IMR-90 (cell line): ENCODE data around the gene C20orf173. TPM values are rescaled to one million over a fixed set of nuclear protein-coding genes. Genes with fewer than 3 reads are reported as not detected.

Experiments
- ATAC-seq: fragments of 200-7000 bp; cut with Tn5 transposase; 2 replicates; pipeline ENCODE4 v1.9.1; 2020; ENCODE audit warnings: low read depth, mild to moderate bottlenecking, moderate library complexity
- BruUV-seq: library from RNA; stranded (reverse); fragments of 400-500 nt; replicated peaks from 2 replicates; lab custom pipeline; 2021; lab: Mats Ljungman, UMichigan
- CTCF ChIA-PET: fragments of 300-600 bp; formaldehyde crosslinking; extraction: SDS; loops from one replicate; lab custom pipeline; 2021; ENCODE audit warnings: antibody characterized with exemption; lab: Yijun Ruan, JAX
- POLR2A ChIA-PET: fragments of 300-600 bp; sonication (Branson Sonifier 250); formaldehyde crosslinking; loops from one replicate; lab custom pipeline; 2022; ENCODE audit warnings: antibody characterized with exemption; ENCODE audit not compliant: unreplicated experiment; lab: Charles Lee
- DNase-seq: peaks from one replicate; pipeline ENCODE4 v3.0.0; 2013
- H2AFZ ChIP-seq: replicated peaks from 2 replicates; pipeline ENCODE3; 2013; ENCODE audit warnings: low read length, mild to moderate bottlenecking; ENCODE audit not compliant: poor library complexity
- H2AK5ac ChIP-seq: 2 replicates; pipeline ENCODE4 v1.6.1; 2013; ENCODE audit warnings: low read depth, low read length, inconsistent platforms
- H2AK9ac ChIP-seq: replicated peaks from 2 replicates; pipeline ENCODE3; 2013; ENCODE audit warnings: mild to moderate bottlenecking, low read depth, low read length, moderate library complexity; ENCODE audit not compliant: poor library complexity
- H2BK120ac ChIP-seq: 2 replicates; pipeline ENCODE4 v1.6.1; 2013; ENCODE audit warnings: low read depth, low read length, inconsistent platforms
- H2BK15ac ChIP-seq: 3 replicates; pipeline ENCODE4 v1.6.1; 2013; ENCODE audit warnings: low read depth, low read length, inconsistent platforms
- H2BK20ac ChIP-seq: 2 replicates; pipeline ENCODE4 v1.6.1; 2013; ENCODE audit warnings: low read depth, mild to moderate bottlenecking, inconsistent platforms, low read length, moderate library complexity
- H2BK5ac ChIP-seq: 2 replicates; pipeline ENCODE4 v1.6.1; 2013; ENCODE audit warnings: mild to moderate bottlenecking, low read depth, low read length, inconsistent platforms; ENCODE audit not compliant: poor library complexity, severe bottlenecking
- H3K14ac ChIP-seq: replicated peaks from 2 replicates; pipeline ENCODE4 v1.6.1; 2013; ENCODE audit warnings: low read depth, low read length, inconsistent platforms
- H3K18ac ChIP-seq: 2 replicates; pipeline ENCODE4 v1.6.1; 2013; ENCODE audit warnings: low read depth, low read length, control low read depth
- H3K23ac ChIP-seq: 2 replicates; pipeline ENCODE4 v1.6.1; 2013; ENCODE audit warnings: low read depth, low read length, inconsistent platforms
- H3K27ac ChIP-seq: 2 replicates; pipeline ENCODE4 v1.5.1; 2013; ENCODE audit warnings: mild to moderate bottlenecking, control low read depth, low read length; ENCODE audit not compliant: insufficient read depth
- H3K27me3 ChIP-seq: 2 replicates; pipeline ENCODE4 v1.6.1; 2013; ENCODE audit warnings: low read length; ENCODE audit not compliant: control insufficient read depth, insufficient read depth
- H3K36me3 ChIP-seq: 2 replicates; pipeline ENCODE4 v1.6.1; 2013; ENCODE audit warnings: low read length, mixed read lengths; ENCODE audit not compliant: control insufficient read depth, insufficient read depth
- H3K4ac ChIP-seq: 2 replicates; pipeline ENCODE4 v1.6.1; 2013; ENCODE audit warnings: low read depth, low read length, inconsistent platforms
- H3K4me1 ChIP-seq: 2 replicates; pipeline ENCODE4 v1.6.1; 2013; ENCODE audit warnings: low read length, mixed read lengths; ENCODE audit not compliant: control insufficient read depth, insufficient read depth
- H3K4me2 ChIP-seq: 2 replicates; pipeline ENCODE4 v1.6.1; 2013; ENCODE audit warnings: low read depth, mild to moderate bottlenecking, control low read depth, low read length, moderate library complexity
- H3K4me3 ChIP-seq: 2 replicates; pipeline ENCODE4 v1.5.1; 2013; ENCODE audit warnings: low read depth, mild to moderate bottlenecking, control low read depth, low read length, moderate library complexity; ENCODE audit not compliant: insufficient read depth
- H3K56ac ChIP-seq: 2 replicates; pipeline ENCODE4 v1.6.1; 2013; ENCODE audit warnings: low read length, inconsistent platforms; ENCODE audit not compliant: insufficient read depth; ENCODE audit errors: extremely low read depth
- H3K79me1 ChIP-seq, 2 experiments: 2 replicates each; pipeline ENCODE4 v1.6.1; 2013; ENCODE audit warnings: low read length in 2 of 2, inconsistent platforms in 1 of 2, low read depth in 1 of 2
- H3K9ac ChIP-seq: 2 replicates; pipeline ENCODE4 v1.6.1; 2013; ENCODE audit warnings: low read depth, low read length, control low read depth
- H3K9me1 ChIP-seq: 2 replicates; pipeline ENCODE4 v1.6.1; 2013; ENCODE audit warnings: low read length, inconsistent platforms; ENCODE audit not compliant: insufficient read depth
- H3K9me3 ChIP-seq: 2 replicates; pipeline ENCODE4 v1.6.1; 2013; ENCODE audit warnings: low read length; ENCODE audit not compliant: control insufficient read depth, insufficient read depth
- H4K20me1 ChIP-seq: 2 replicates; pipeline ENCODE4 v1.6.1; 2013; ENCODE audit warnings: low read length, inconsistent platforms; ENCODE audit not compliant: insufficient read depth
- H4K5ac ChIP-seq: 2 replicates; pipeline ENCODE4 v1.6.1; 2013; ENCODE audit warnings: mild to moderate bottlenecking, low read depth, low read length, control low read depth
- H4K8ac ChIP-seq, 2 experiments: 2 replicates each; pipeline ENCODE4 v1.6.1; 2013; ENCODE audit warnings: low read depth in 2 of 2, low read length in 2 of 2, control low read depth in 1 of 2, inconsistent platforms in 1 of 2
- H4K91ac ChIP-seq: 2 replicates; pipeline ENCODE4 v1.6.1; 2013; ENCODE audit warnings: low read depth, low read length, inconsistent platforms; ENCODE audit not compliant: insufficient read depth
- BHLHE40 ChIP-seq: fragments of 150-350 bp; IDR thresholded peaks from 2 replicates; pipeline ENCODE4 v1.6.1; 2016; ENCODE audit warnings: mild to moderate bottlenecking, low read depth, low read length
- FOS ChIP-seq: fragments of 150-350 bp; IDR thresholded peaks from 2 replicates; pipeline ENCODE4 v1.6.1; 2016; ENCODE audit warnings: low read depth, low read length
- MAZ ChIP-seq: IDR thresholded peaks from 2 replicates; pipeline ENCODE4 v1.6.1; 2012; ENCODE audit warnings: low read depth, mild to moderate bottlenecking, low read length, improper control_type of control experiment, moderate library complexity, borderline replicate concordance
- MXI1 ChIP-seq: IDR thresholded peaks from 2 replicates; pipeline ENCODE4 v1.6.1; 2012; ENCODE audit warnings: low read depth, mild to moderate bottlenecking, low read length, moderate library complexity, borderline replicate concordance
- NFE2L2 ChIP-seq: fragments of 150-350 bp; IDR thresholded peaks from 2 replicates; pipeline ENCODE4 v1.6.1; 2016; ENCODE audit warnings: low read depth, mild to moderate bottlenecking, low read length
- POLR2A ChIP-seq: IDR thresholded peaks from 2 replicates; pipeline ENCODE4 v1.6.1; 2012; ENCODE audit warnings: mild to moderate bottlenecking, low read depth, low read length
- RAD21 ChIP-seq: IDR thresholded peaks from 2 replicates; pipeline ENCODE4 v1.6.1; 2012; ENCODE audit warnings: low read length, improper control_type of control experiment
- RCOR1 ChIP-seq: IDR thresholded peaks from 2 replicates; pipeline ENCODE4 v1.6.1; 2012; ENCODE audit warnings: mild to moderate bottlenecking, low read length, improper control_type of control experiment; ENCODE audit not compliant: insufficient replicate concordance
- SMC3 ChIP-seq: fragments of 150-350 bp; IDR thresholded peaks from 2 replicates; pipeline ENCODE4 v1.6.1; 2016; ENCODE audit warnings: low read depth, mild to moderate bottlenecking, antibody characterized with exemption, low read length, moderate library complexity
- WGBS, 2 experiments: methylation state at CpG; one replicate each; pipeline versions ENCODE4 v1.1.5 to v1.1.7; 2013; ENCODE audit warnings: missing lambda C conversion rate in 2 of 2; ENCODE audit not compliant: insufficient read length in 1 of 2; ENCODE audit errors: extremely low coverage in 2 of 2; 5-methylcytosine and 5-hydroxymethylcytosine counted together
- dilution Hi-C: fragments of 300-500 bp; cut with HindIII; formaldehyde crosslinking; loops from one replicate; pipeline ENCODE4 v1.14.3; 2018; ENCODE audit warnings: low sequenced_read_pairs; ENCODE audit not compliant: unreplicated experiment
- in situ Hi-C: fragments of 300-500 bp; cut with MboI; formaldehyde crosslinking; loops from 3 replicates; pipeline ENCODE4 v1.14.3; 2019; ENCODE audit warnings: low sequenced_read_pairs, inconsistent platforms, mixed read lengths
- intact Hi-C: fragments of 100-400 bp; cut with micrococcal nuclease; formaldehyde crosslinking; loops from 2 replicates; pipeline ENCODE4 v1.10.0; 2022
- polyA plus RNA-seq, 3 experiments: library from polyadenylated mRNA; depleted of rRNA; stranded (reverse); fragments of >200 nt; gene quantifications; 2 replicates each; pipeline ENCODE4 v1.2.3, GENCODE V29; 2012; ENCODE audit warnings: low replicate concordance in 1 of 3
- total RNA-seq: library from RNA; depleted of rRNA; stranded (reverse); fragments of >200 nt; gene quantifications from 2 replicates; pipeline ENCODE4 v1.2.3, GENCODE V29; 2012
- TF ChIP-seq, protein P1 (sequence below): conservative IDR thresholded peaks from 2 replicates; pipeline ENCODE4 v1.5.1; 2012; ENCODE audit warnings: mild to moderate bottlenecking, low read depth, low read length, improper control_type of control experiment

The C20orf173 gene
- total and polyA plus RNA-seq, 2 of the 4 experiments (the other 2 are of a cell fraction), result not detected

GRCh38 chr20:35542990-35543389 lies 13.5 kb upstream of the C20orf173 start:
- Histone ChIP-seq H4K8ac (peak overlapping the region in 1 of 2 experiments; percentile 94; a peak in 1 of 4 replicates), H3K4me2 (no peak overlapping the region), H4K20me1 (no peaks in the 10 kb centered on the region), H4K5ac (no peak overlapping the region), H3K79me1 (peaks cover 12 to 35% of the 10 kb centered on the region in 2 experiments), H3K4ac (no peak overlapping the region), H3K27me3 (no peaks in the 10 kb centered on the region), H2AFZ (no peak overlapping the region), H2BK120ac (no peak overlapping the region), H3K4me1 (peaks cover 5% of the 10 kb centered on the region), H3K23ac (no peak overlapping the region), H2BK15ac (no peak overlapping the region), H2AK5ac (no peak overlapping the region), H3K9me1 (peaks cover 13% of the 10 kb centered on the region), H4K91ac (no peak overlapping the region), H3K14ac (no peak overlapping the region), H3K9ac (no peak overlapping the region), H2BK5ac (no peak overlapping the region), H3K18ac (no peak overlapping the region), H3K56ac (no peak overlapping the region), H3K9me3 (no peaks in the 10 kb centered on the region), H3K4me3 (no peak overlapping the region), H2BK20ac (no peak overlapping the region), H3K27ac (no peak overlapping the region), H3K36me3 (peaks cover 17% of the 10 kb centered on the region), H2AK9ac (no peak overlapping the region)
- DNase-seq (no peak), ATAC-seq (no peak)
- in situ Hi-C loops, result no loop called here
- CTCF ChIA-PET, result interaction anchor here (0.8 kb wide), 1 partner anchor 18 kb away, joined by 3 read pairs; no protein-coding TSS in a partner anchor
- no TSS peak for BruUV-seq
- intact Hi-C loops, result no loop called here
- no CpG with 5 or more reads among the region's 1 CpG for WGBS, 2 experiments
- TF ChIP-seq NFE2L2 (no peak), MAZ (no peak), RCOR1 (no peak), FOS (no peak), RAD21 (no peak), POLR2A (no peak), SMC3 (no peak), BHLHE40 (no peak), MXI1 (no peak)
- TF ChIP-seq, protein P1, sequence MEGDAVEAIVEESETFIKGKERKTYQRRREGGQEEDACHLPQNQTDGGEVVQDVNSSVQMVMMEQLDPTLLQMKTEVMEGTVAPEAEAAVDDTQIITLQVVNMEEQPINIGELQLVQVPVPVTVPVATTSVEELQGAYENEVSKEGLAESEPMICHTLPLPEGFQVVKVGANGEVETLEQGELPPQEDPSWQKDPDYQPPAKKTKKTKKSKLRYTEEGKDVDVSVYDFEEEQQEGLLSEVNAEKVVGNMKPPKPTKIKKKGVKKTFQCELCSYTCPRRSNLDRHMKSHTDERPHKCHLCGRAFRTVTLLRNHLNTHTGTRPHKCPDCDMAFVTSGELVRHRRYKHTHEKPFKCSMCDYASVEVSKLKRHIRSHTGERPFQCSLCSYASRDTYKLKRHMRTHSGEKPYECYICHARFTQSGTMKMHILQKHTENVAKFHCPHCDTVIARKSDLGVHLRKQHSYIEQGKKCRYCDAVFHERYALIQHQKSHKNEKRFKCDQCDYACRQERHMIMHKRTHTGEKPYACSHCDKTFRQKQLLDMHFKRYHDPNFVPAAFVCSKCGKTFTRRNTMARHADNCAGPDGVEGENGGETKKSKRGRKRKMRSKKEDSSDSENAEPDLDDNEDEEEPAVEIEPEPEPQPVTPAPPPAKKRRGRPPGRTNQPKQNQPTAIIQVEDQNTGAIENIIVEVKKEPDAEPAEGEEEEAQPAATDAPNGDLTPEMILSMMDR, result no peak
- POLR2A ChIA-PET, result no interaction called here
- dilution Hi-C loops, result no loop called here
